H1 (cell line): ENCODE results near the gene IFT81. TPM values are rescaled to one million over a fixed set of nuclear protein-coding genes. Genes with fewer than 3 reads are reported as not detected.

Experiments used
- CTCF ChIA-PET: fragments of 300-600 bp; sonication (Branson Sonifier 250); formaldehyde crosslinking; loops from one replicate; lab custom pipeline; 2021; ENCODE audit not compliant: partially characterized antibody; lab: Charles Lee
- POLR2A ChIA-PET: fragments of 300-600 bp; sonication (Branson Sonifier 250); formaldehyde crosslinking; loops from one replicate; lab custom pipeline; 2021; ENCODE audit warnings: inconsistent platforms; ENCODE audit not compliant: partially characterized antibody; lab: Charles Lee
- DNase-seq, 2 experiments: peaks; one replicate each; pipeline versions ENCODE4 v3.0.0 to v3.0.0-alpha.2; 2010 to 2022; ENCODE audit warnings: low spot score in 2 of 2, low read depth in 1 of 2, mixed read lengths in 1 of 2
- FAIRE-seq: peaks from 2 replicates; lab custom pipeline; 2011; peaks lifted over from hg19 to GRCh38; lab: Jason Lieb, UNC
- H2AFZ ChIP-seq: 2 replicates; pipeline ENCODE4 v1.8.1; 2012; ENCODE audit warnings: low read length, inconsistent platforms
- H2AK5ac ChIP-seq: 2 replicates; pipeline ENCODE4 v1.6.1; 2013; ENCODE audit warnings: low read depth, low read length
- H2BK120ac ChIP-seq: replicated peaks from 2 replicates; pipeline ENCODE3; 2013; ENCODE audit warnings: low read depth, low read length, inconsistent platforms
- H2BK12ac ChIP-seq: 2 replicates; pipeline ENCODE4 v1.6.1; 2013; ENCODE audit warnings: low read depth, low read length
- H2BK15ac ChIP-seq: 2 replicates; pipeline ENCODE4 v1.6.1; 2013; ENCODE audit warnings: low read length
- H2BK20ac ChIP-seq: 2 replicates; pipeline ENCODE4 v1.6.1; 2013; ENCODE audit warnings: low read length
- H2BK5ac ChIP-seq: 2 replicates; pipeline ENCODE4 v1.6.1; 2013; ENCODE audit warnings: low read depth, low read length
- H3K14ac ChIP-seq: 2 replicates; pipeline ENCODE4 v1.6.1; 2013; ENCODE audit warnings: inconsistent platforms; ENCODE audit not compliant: insufficient read length
- H3K18ac ChIP-seq: 2 replicates; pipeline ENCODE4 v1.6.1; 2013; ENCODE audit warnings: low read length; ENCODE audit errors: extremely low read depth
- H3K23ac ChIP-seq: 2 replicates; pipeline ENCODE4 v1.6.1; 2013; ENCODE audit warnings: inconsistent platforms; ENCODE audit not compliant: insufficient read length
- H3K23me2 ChIP-seq: 2 replicates; pipeline ENCODE4 v1.6.1; 2013; ENCODE audit warnings: low read depth, low read length
- H3K27ac ChIP-seq: 2 replicates; pipeline ENCODE4 v1.6.1; 2011; ENCODE audit warnings: low read depth, low read length, inconsistent platforms
- H3K27me3 ChIP-seq, 4 experiments: replicated peaks in 1 of 4; 1 replicate in 1 of 4; 2 replicates in 3 of 4; pipeline versions ENCODE4 v1.6.1 to v1.8.1; 2011 to 2013; ENCODE audit warnings: low read length in 3 of 4, mild to moderate bottlenecking in 3 of 4, inconsistent platforms in 2 of 4, mixed read lengths in 2 of 4, moderate library complexity in 1 of 4; ENCODE audit not compliant: control insufficient read depth in 3 of 4, insufficient read depth in 3 of 4; ENCODE audit errors: extremely low read depth in 1 of 4
- H3K36me3 ChIP-seq, 4 experiments: 2 replicates each; pipeline versions ENCODE4 v1.6.1 to v1.8.1; 2011 to 2013; ENCODE audit warnings: mild to moderate bottlenecking in 4 of 4, low read length in 3 of 4, moderate library complexity in 2 of 4, control low read depth in 1 of 4, inconsistent platforms in 1 of 4; ENCODE audit not compliant: insufficient read depth in 4 of 4, control insufficient read depth in 2 of 4
- H3K4ac ChIP-seq: replicated peaks from 2 replicates; pipeline ENCODE3; 2013; ENCODE audit warnings: low read length, low read depth, mixed read lengths, inconsistent platforms; ENCODE audit not compliant: insufficient read length
- H3K4me1 ChIP-seq, 4 experiments: replicated peaks in 1 of 4; 1 replicate in 1 of 4; 2 replicates in 3 of 4; pipeline versions ENCODE4 v1.6.1 to v1.8.1; 2011 to 2013; ENCODE audit warnings: low read length in 3 of 4, inconsistent platforms in 2 of 4, mixed read lengths in 1 of 4; ENCODE audit not compliant: insufficient read depth in 4 of 4, control insufficient read depth in 3 of 4
- H3K4me2 ChIP-seq, 2 experiments: 2 replicates each; pipeline versions ENCODE4 v1.6.1 to v1.8.1; 2011 to 2013; ENCODE audit warnings: low read depth in 2 of 2, low read length in 2 of 2, control low read depth in 1 of 2, inconsistent platforms in 1 of 2, mild to moderate bottlenecking in 1 of 2; ENCODE audit not compliant: insufficient read depth in 1 of 2
- H3K4me3 ChIP-seq, 4 experiments: fragments of 200-600, 300-600 bp in 1 of 4; sonication (generic), shearing (Covaris generic), sonication (Bioruptor Twin) in 1 of 4; 2 replicates each; pipeline versions ENCODE4 v1.5.1 to v1.8.1; 2011 to 2016; ENCODE audit warnings: low read length in 4 of 4, low read depth in 3 of 4, control low read depth in 2 of 4, inconsistent platforms in 2 of 4, mild to moderate bottlenecking in 2 of 4, mixed read lengths in 1 of 4, moderate library complexity in 1 of 4; ENCODE audit not compliant: insufficient read depth in 2 of 4; ENCODE audit errors: extremely low read depth in 1 of 4
- H3K56ac ChIP-seq: replicated peaks from 2 replicates; pipeline ENCODE3; 2013; ENCODE audit warnings: low read depth, mild to moderate bottlenecking, mixed read lengths, low read length, inconsistent platforms; ENCODE audit not compliant: insufficient read length
- H3K79me1 ChIP-seq: 2 replicates; pipeline ENCODE4 v1.6.1; 2013; ENCODE audit warnings: low read depth, low read length, control low read depth
- H3K79me2 ChIP-seq, 2 experiments: 2 replicates each; pipeline versions ENCODE4 v1.6.1 to v1.8.1; 2012 to 2013; ENCODE audit warnings: low read length in 2 of 2, mild to moderate bottlenecking in 2 of 2, inconsistent platforms in 1 of 2; ENCODE audit not compliant: insufficient read depth in 2 of 2, control insufficient read depth in 1 of 2
- H3K9ac ChIP-seq, 4 experiments: replicated peaks in 1 of 4; 1 replicate in 1 of 4; 2 replicates in 3 of 4; pipeline versions ENCODE4 v1.6.1 to v1.8.1; 2011 to 2013; ENCODE audit warnings: low read depth in 3 of 4, low read length in 3 of 4, control low read depth in 2 of 4, mild to moderate bottlenecking in 2 of 4, moderate library complexity in 2 of 4, inconsistent platforms in 1 of 4; ENCODE audit errors: extremely low read depth in 1 of 4
- H3K9me3 ChIP-seq, 2 experiments: 2 replicates each; pipeline versions ENCODE4 v1.6.1 to v1.8.1; 2012 to 2013; ENCODE audit warnings: mild to moderate bottlenecking in 2 of 2, moderate library complexity in 2 of 2, control low read depth in 1 of 2, inconsistent platforms in 1 of 2, low read depth in 1 of 2, low read length in 1 of 2, mixed read lengths in 1 of 2; ENCODE audit not compliant: insufficient read depth in 2 of 2
- H4K20me1 ChIP-seq, 2 experiments: replicated peaks in 1 of 2; 2 replicates each; pipeline versions ENCODE3 to v1.8.1; 2011 to 2013; ENCODE audit warnings: inconsistent platforms in 2 of 2, low read length in 2 of 2, mild to moderate bottlenecking in 1 of 2; ENCODE audit not compliant: insufficient read depth in 2 of 2, control insufficient read depth in 1 of 2
- H4K5ac ChIP-seq: 2 replicates; pipeline ENCODE4 v1.6.1; 2013; ENCODE audit warnings: low read length, low read depth, mixed read lengths, inconsistent platforms; ENCODE audit not compliant: insufficient read length
- H4K8ac ChIP-seq: 2 replicates; pipeline ENCODE4 v1.8.0; 2013; ENCODE audit warnings: mild to moderate bottlenecking, moderate library complexity, low read length, inconsistent platforms; ENCODE audit not compliant: insufficient read depth; ENCODE audit errors: extremely low read depth
- H4K91ac ChIP-seq: replicated peaks from 2 replicates; pipeline ENCODE3; 2013; ENCODE audit warnings: low read length, mixed read lengths, inconsistent platforms; ENCODE audit not compliant: insufficient read length
- CBX5 ChIP-seq: fragments of 300-800, 300-1000 bp; sonication (generic); IDR thresholded peaks from 2 replicates; pipeline ENCODE4 v1.7.1; 2016; ENCODE audit warnings: antibody characterized with exemption, low read length, low read depth
- CEBPB ChIP-seq: IDR thresholded peaks from 2 replicates; pipeline ENCODE4 v1.6.1; 2012; ENCODE audit warnings: low read depth, low read length
- CHD1 ChIP-seq: IDR thresholded peaks from 2 replicates; pipeline ENCODE4 v1.6.1; 2012; ENCODE audit warnings: low read depth, low read length, improper control_type of control experiment
- EGR1 ChIP-seq: IDR thresholded peaks from 2 replicates; pipeline ENCODE4 v1.6.1; 2011; ENCODE audit warnings: low read depth, low read length, borderline replicate concordance
- EP300 ChIP-seq, 2 experiments: IDR thresholded peaks; 1 replicate in 1 of 2; 2 replicates in 1 of 2; pipeline ENCODE4 v1.6.1; 2011 to 2012; ENCODE audit warnings: low read depth in 2 of 2, low read length in 2 of 2, mild to moderate bottlenecking in 2 of 2, borderline replicate concordance in 1 of 2, inconsistent platforms in 1 of 2, moderate library complexity in 1 of 2
- GABPA ChIP-seq: IDR thresholded peaks from 2 replicates; pipeline ENCODE4 v1.6.1; 2011; ENCODE audit warnings: mild to moderate bottlenecking, low read length, moderate library complexity, borderline replicate concordance; ENCODE audit not compliant: insufficient read depth
- HDAC2 ChIP-seq, 2 experiments: fragments of 300-600 bp in 1 of 2; sonication (generic) in 1 of 2; IDR thresholded peaks; 2 replicates each; pipeline ENCODE4 v1.6.1; 2011 to 2012; ENCODE audit warnings: low read depth in 2 of 2, low read length in 2 of 2, mild to moderate bottlenecking in 2 of 2, moderate library complexity in 2 of 2, borderline replicate concordance in 1 of 2, inconsistent platforms in 1 of 2
- JUN ChIP-seq: IDR thresholded peaks from 2 replicates; pipeline ENCODE4 v1.6.1; 2011; ENCODE audit warnings: low read depth, mild to moderate bottlenecking, improper control_type of control experiment, low read length
- PHF8 ChIP-seq: fragments of 200-600 bp; sonication (generic); conservative IDR thresholded peaks from 2 replicates; pipeline ENCODE4 v1.7.1; 2012; ENCODE audit warnings: low read depth, mild to moderate bottlenecking, inconsistent platforms, low read length, moderate library complexity
- RNF2 ChIP-seq: fragments of 200-900, 300-1000 bp; sonication (generic); IDR thresholded peaks from 2 replicates; pipeline ENCODE4 v1.7.1; 2016; ENCODE audit warnings: borderline replicate concordance, low read depth, mild to moderate bottlenecking, antibody characterized with exemption, low read length; ENCODE audit not compliant: poor library complexity, severe bottlenecking; ENCODE audit errors: missing control alignments
- SP2 ChIP-seq: IDR thresholded peaks from 2 replicates; pipeline ENCODE4 v1.6.1; 2012; ENCODE audit warnings: mild to moderate bottlenecking, low read length, inconsistent platforms
- SRF ChIP-seq: IDR thresholded peaks from 2 replicates; pipeline ENCODE4 v1.6.1; 2011; ENCODE audit warnings: mild to moderate bottlenecking, low read depth, low read length, moderate library complexity
- TCF12 ChIP-seq: IDR thresholded peaks from 2 replicates; pipeline ENCODE4 v1.6.1; 2011; ENCODE audit warnings: low read depth, mild to moderate bottlenecking, low read length
- WGBS, 2 experiments: shearing (Covaris generic) in 1 of 2; methylation state at CpG; one replicate each; pipeline versions ENCODE4 v1.1.6 to v1.1.7; 2013 to 2015; ENCODE audit warnings: low lambda C conversion rate in 2 of 2, mixed read lengths in 2 of 2, inconsistent platforms in 1 of 2, low coverage in 1 of 2, missing lambda C conversion rate in 1 of 2; ENCODE audit not compliant: insufficient replicate concordance in 2 of 2, insufficient coverage in 1 of 2, insufficient read length in 1 of 2; ENCODE audit errors: extremely low coverage in 1 of 2, missing lambda C conversion rate in 1 of 2; 5-methylcytosine and 5-hydroxymethylcytosine counted together
- polyA plus RNA-seq, 7 experiments: library from polyadenylated mRNA; depleted of rRNA in 3 of 7; stranded (reverse) in 5 of 7; unstranded in 2 of 7; fragments of >200 nt in 5 of 7; fragments of 200-250 nt in 2 of 7; gene quantifications; 1 replicate in 5 of 7; 2 replicates in 1 of 7; 4 replicates in 1 of 7; pipeline versions ENCODE4 v1.2.1 to v1.2.3, GENCODE V29; 2011 to 2013; ENCODE audit warnings: missing spikeins in 2 of 7, mixed read lengths in 2 of 7
- total RNA-seq: library from RNA; stranded (reverse); fragmentation: NEBNext Ultra II Directional; extraction: Animal tissue kit (Norgen Biotek cat#: 25700); gene quantifications from 2 replicates; pipeline ENCODE4 v1.2.1, GENCODE V29; 2021
- TF ChIP-seq, protein P1 (sequence below): IDR thresholded peaks from 2 replicates; pipeline ENCODE4 v1.6.1; 2012; ENCODE audit warnings: inconsistent platforms

Gene IFT81
- total and polyA plus RNA-seq, 2 of the 8 experiments (the other 6 are each of a cell fraction or from before 2014, with no cell fraction given) = 4.1 to 14.5 TPM

DNA sequence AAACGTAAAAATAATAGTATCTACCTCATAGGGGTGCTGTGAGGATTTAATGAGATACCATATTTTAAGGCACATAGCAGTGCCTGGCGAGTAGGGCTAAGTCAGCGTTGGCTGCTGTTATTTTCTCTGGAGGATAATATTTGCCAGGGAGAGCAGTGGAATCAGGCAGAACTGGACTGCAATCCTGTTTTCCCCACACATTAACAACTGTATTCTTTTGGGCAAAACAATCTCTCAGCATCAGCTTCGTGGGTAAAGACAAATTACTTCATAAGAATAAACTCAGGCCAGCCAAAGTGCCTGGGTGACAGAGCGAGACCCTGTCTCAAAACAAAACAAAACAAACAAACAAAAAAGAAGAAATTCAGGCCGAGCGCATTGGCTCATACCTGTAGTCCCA lies 127.2 kb downstream of the IFT81 start:
- H3K4me1 ChIP-seq = no peaks in the 10 kb centered on the region
- H3K27me3 ChIP-seq = no peaks in the 10 kb centered on the region
- no peak overlapping the region for H4K5ac ChIP-seq
- H2AK5ac ChIP-seq = no peak overlapping the region
- DNase-seq (no peak), FAIRE-seq (no peak)
- H3K23me2 ChIP-seq = no peaks in the 10 kb centered on the region
- no peak overlapping the region for H3K23ac ChIP-seq
- H3K4me3 ChIP-seq = no peak overlapping the region
- 79% methylated on average over 7 of the region's 7 CpGs; no CpG with 5 or more reads in 1 of the 2 experiments for WGBS, 2 experiments
- H3K79me1 ChIP-seq = no peaks in the 10 kb centered on the region
- H2BK12ac ChIP-seq = no peak overlapping the region
- H3K4me2 ChIP-seq = no peak overlapping the region
- no peak overlapping the region for H2BK20ac ChIP-seq
- CTCF ChIA-PET = interaction anchor here (0.8 kb wide), 1 partner anchor 27 kb away, joined by 4 read pairs; no protein-coding TSS in a partner anchor
- H2BK15ac ChIP-seq = no peak overlapping the region
- no peaks in the 10 kb centered on the region for H3K79me2 ChIP-seq
- H3K9ac ChIP-seq = no peak overlapping the region
- H4K8ac ChIP-seq = no peak overlapping the region
- H3K56ac ChIP-seq = no peak overlapping the region
- H3K14ac ChIP-seq = no peak overlapping the region
- no peaks in the 10 kb centered on the region for H3K36me3 ChIP-seq
- no peak overlapping the region for H3K18ac ChIP-seq
- H2AFZ ChIP-seq = no peak overlapping the region
- POLR2A ChIA-PET = interaction anchor here (1.3 to 2.0 kb wide), 2 partner anchors 11 to 29 kb away, joined by 3 to 7 read pairs; partner anchors contain the start of gene ATP2A2
- H2BK120ac ChIP-seq = no peak overlapping the region
- no peaks in the 10 kb centered on the region for H3K9me3 ChIP-seq
- no peak overlapping the region for H3K27ac ChIP-seq
- no peak overlapping the region for H4K91ac ChIP-seq
- H4K20me1 ChIP-seq = no peaks in the 10 kb centered on the region
- H2BK5ac ChIP-seq = no peak overlapping the region
- no peak overlapping the region for H3K4ac ChIP-seq
- TF ChIP-seq TCF12 (no peak), CEBPB (no peak), EGR1 (no peak), JUN (no peak), GABPA (no peak), EP300 (IDR thresholded peaks at IDR 0.05; ENCODE audit: borderline replicate concordance in 1 of 2, low read depth in 2 of 2, low read length in 2 of 2) (no peak), SP2 (no peak), SRF (no peak), HDAC2 (IDR thresholded peaks at IDR 0.05; ENCODE audit: borderline replicate concordance in 1 of 2, low read depth in 2 of 2, low read length in 2 of 2) (no peak), PHF8 (no peak), CBX5 (no peak), CHD1 (no peak), RNF2 (no peak)
- TF ChIP-seq, protein P1, sequence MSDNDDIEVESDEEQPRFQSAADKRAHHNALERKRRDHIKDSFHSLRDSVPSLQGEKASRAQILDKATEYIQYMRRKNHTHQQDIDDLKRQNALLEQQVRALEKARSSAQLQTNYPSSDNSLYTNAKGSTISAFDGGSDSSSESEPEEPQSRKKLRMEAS = no peak
